Stomach (tissue), 4 donors: ENCODE measurements around the gene FAT3.

Experiments
- POLR2A ChIP-seq, 4 donors: fragments of 450-650 bp; IDR thresholded peaks; one replicate each; pipeline ENCODE4 v1.6.1; 2016; ENCODE audit warnings: antibody characterized with exemption in 4 of 4, control low read depth in 2 of 4, mild to moderate bottlenecking in 1 of 4, moderate library complexity in 1 of 4
- POLR2AphosphoS5 ChIP-seq, 3 donors: sonication (generic); formaldehyde crosslinking; IDR thresholded peaks; one replicate each; pipeline ENCODE4 v1.6.1; 2016; ENCODE audit warnings: antibody characterized with exemption in 3 of 3
- TF ChIP-seq, protein P1 (sequence below), 7 experiments: fragments of 450-650 bp in 4 of 7; fragments of 200-600 bp in 3 of 7; sonication (generic) in 3 of 7; IDR thresholded peaks; one replicate each; pipeline ENCODE4 v1.5.1; 2016 to 2019; ENCODE audit warnings: antibody characterized with exemption in 7 of 7, control low read depth in 2 of 7, mild to moderate bottlenecking in 1 of 7

DNA sequence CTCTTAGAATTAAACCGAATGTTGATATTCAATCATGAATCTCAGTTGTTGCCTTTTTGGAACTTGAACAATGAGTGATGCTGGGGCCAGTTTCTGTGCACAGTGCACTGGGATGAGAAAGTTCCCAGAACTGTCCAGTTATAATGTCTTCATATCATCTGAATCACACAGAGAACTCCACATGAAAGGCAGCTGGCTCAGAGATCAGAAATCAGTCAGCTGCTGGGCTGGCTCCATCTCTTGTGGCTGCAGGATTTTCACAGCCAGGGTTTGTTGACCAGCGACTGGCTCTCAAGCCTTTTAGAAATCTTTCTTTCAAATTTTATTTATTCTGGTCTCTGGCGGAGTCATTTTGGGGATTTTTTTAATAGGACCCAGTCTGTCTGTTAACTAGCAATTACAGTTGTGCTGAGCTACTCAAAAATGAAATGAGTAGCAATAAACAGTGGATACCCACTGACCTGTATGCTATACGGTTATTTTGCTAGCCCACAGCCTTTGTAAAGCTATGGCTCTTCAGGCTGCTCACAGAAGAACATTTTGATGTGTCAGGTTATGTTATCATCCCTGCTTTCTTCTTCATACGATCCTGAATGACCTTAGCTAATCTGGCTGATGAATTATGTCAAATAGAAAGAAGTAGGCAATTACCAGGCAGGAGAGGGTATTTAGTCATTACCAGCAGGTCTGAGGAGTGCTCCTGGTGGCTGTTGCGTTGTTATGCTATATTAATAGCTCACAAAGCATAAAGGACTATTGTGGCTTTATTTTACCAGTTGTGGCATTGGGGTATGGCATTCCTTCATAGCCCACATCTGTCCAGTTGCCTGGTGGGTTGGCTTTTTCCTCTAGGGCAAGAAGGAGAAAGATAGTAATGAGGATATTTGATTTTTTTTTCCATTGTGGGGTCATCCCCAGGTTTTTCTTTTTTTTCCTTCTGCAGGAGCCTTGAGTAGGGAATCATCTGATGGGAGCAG is 3.6 kb downstream of the FAT3 start:
- TF ChIP-seq, protein P1, sequence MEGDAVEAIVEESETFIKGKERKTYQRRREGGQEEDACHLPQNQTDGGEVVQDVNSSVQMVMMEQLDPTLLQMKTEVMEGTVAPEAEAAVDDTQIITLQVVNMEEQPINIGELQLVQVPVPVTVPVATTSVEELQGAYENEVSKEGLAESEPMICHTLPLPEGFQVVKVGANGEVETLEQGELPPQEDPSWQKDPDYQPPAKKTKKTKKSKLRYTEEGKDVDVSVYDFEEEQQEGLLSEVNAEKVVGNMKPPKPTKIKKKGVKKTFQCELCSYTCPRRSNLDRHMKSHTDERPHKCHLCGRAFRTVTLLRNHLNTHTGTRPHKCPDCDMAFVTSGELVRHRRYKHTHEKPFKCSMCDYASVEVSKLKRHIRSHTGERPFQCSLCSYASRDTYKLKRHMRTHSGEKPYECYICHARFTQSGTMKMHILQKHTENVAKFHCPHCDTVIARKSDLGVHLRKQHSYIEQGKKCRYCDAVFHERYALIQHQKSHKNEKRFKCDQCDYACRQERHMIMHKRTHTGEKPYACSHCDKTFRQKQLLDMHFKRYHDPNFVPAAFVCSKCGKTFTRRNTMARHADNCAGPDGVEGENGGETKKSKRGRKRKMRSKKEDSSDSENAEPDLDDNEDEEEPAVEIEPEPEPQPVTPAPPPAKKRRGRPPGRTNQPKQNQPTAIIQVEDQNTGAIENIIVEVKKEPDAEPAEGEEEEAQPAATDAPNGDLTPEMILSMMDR (IDR thresholded peaks at IDR 0.05) = no peak
- TF ChIP-seq POLR2AphosphoS5 (IDR thresholded peaks at IDR 0.05) (no peak), POLR2A (IDR thresholded peaks at IDR 0.05) (no peak)
